ENCODE measurements around the gene ST8SIA2. TPM values are rescaled to one million over a fixed set of nuclear protein-coding genes. Genes with fewer than 3 reads are reported as not detected.

Gene ST8SIA2
- polyA plus RNA-seq, 3 donors = not detected

- no CpG with 5 or more reads among the region's 7 CpGs for WGBS (ENCODE audit: insufficient coverage)
Measured at GRCh38 chr15:92417716-92418115, 24.0 kb downstream of the ST8SIA2 start.

DNA sequence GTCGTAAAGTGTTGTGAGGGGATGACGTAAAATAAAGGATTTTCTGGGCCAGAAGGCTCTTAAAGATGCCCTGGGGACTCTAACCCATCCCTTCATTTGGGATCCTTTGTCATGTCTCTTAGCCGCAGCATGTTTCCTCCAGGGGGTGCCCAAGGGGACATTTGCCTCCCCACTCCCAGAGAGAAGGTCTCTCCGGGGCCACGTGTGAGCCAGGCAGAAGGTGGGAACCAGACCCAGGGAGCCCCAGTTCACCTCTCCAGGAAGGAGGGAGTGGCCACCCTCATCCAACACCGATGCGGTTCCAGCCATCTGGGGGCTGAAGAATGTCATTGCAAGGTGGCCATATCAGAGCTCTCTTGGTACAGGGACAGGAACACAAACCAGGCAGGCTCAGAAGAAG lies 25.2 kb downstream of the ST8SIA2 start:
- H3K4me1 ChIP-seq (ENCODE audit: control insufficient read depth in 1 of 2, insufficient read depth in 2 of 2, low read length in 2 of 2) = no peaks in the 10 kb centered on the region
- TF ChIP-seq CTCF (IDR thresholded peaks at IDR 0.05) = no peak
- H3K36me3 ChIP-seq (replicated peaks in 1 of 2; ENCODE audit: control insufficient read depth in 1 of 2, insufficient read depth in 2 of 2, low read length in 2 of 2) = no peaks in the 10 kb centered on the region
- H3K4me3 ChIP-seq (replicated peaks in 1 of 3; ENCODE audit: low read depth in 2 of 3, low read length in 3 of 3) = no peak overlapping the region
- Mint-ChIP-seq H3K27me3 (ENCODE audit: low read depth in 3 of 3) (peaks cover 3 to 14% (median 10%) of the 10 kb centered on the region in 3 donors), H3K9me3 (peaks cover 0 to 2% (median 0%) of the 10 kb centered on the region in 7 donors), H3K4me3 (no peak overlapping the region), H3K27ac (no peak overlapping the region), H3K36me3 (no peaks in the 10 kb centered on the region), H3K4me1 (no peaks in the 10 kb centered on the region)
- intact Hi-C loops (cut with micrococcal nuclease) = no loop called here
- H3K4me2 ChIP-seq (replicated peaks; ENCODE audit: extremely low read depth, low read length, poor library complexity, severe bottlenecking) = no peak overlapping the region
- H3K9me3 ChIP-seq (replicated peaks in 1 of 2; ENCODE audit: control insufficient read depth in 1 of 2, insufficient read depth in 1 of 2, low read length in 2 of 2) = no peaks in the 10 kb centered on the region
- H3K79me2 ChIP-seq (ENCODE audit: insufficient read depth, low read length) = no peaks in the 10 kb centered on the region
- no peak overlapping the region for H3K27ac ChIP-seq (ENCODE audit: low read depth in 1 of 2, low read length in 2 of 2)
- H4K20me1 ChIP-seq (ENCODE audit: insufficient read depth, low read length) = no peaks in the 10 kb centered on the region
- no peak for DNase-seq
- WGBS (ENCODE audit: insufficient coverage) = 84% methylated on average over 5 of the region's 7 CpGs
- H3K27me3 ChIP-seq (ENCODE audit: control insufficient read depth in 2 of 2, insufficient read depth in 2 of 2, low read length in 2 of 2) = no peaks in the 10 kb centered on the region
- H2AFZ ChIP-seq (ENCODE audit: insufficient read depth, low read depth, low read length, poor library complexity, severe bottlenecking) = no peak overlapping the region
- H3K9ac ChIP-seq (ENCODE audit: insufficient read depth, low read length, poor library complexity, severe bottlenecking) = no peak overlapping the region

More at GRCh38 chr15:92417716-92418115, 24.0 kb downstream of the ST8SIA2 start:
- Histone ChIP-seq H3K4me3 (replicated peaks in 1 of 3; ENCODE audit: low read depth in 2 of 3, low read length in 3 of 3) (no peak overlapping the region), H3K79me2 (ENCODE audit: insufficient read depth, low read length) (no peaks in the 10 kb centered on the region), H3K4me1 (ENCODE audit: control insufficient read depth in 1 of 2, insufficient read depth in 2 of 2, low read length in 2 of 2) (no peaks in the 10 kb centered on the region), H3K36me3 (replicated peaks in 1 of 2; ENCODE audit: control insufficient read depth in 1 of 2, insufficient read depth in 2 of 2, low read length in 2 of 2) (no peaks in the 10 kb centered on the region), H3K27ac (ENCODE audit: low read depth in 1 of 2, low read length in 2 of 2) (no peak overlapping the region), H4K20me1 (ENCODE audit: insufficient read depth, low read length) (no peaks in the 10 kb centered on the region), H3K9me3 (replicated peaks in 1 of 2; ENCODE audit: control insufficient read depth in 1 of 2, insufficient read depth in 1 of 2, low read length in 2 of 2) (no peaks in the 10 kb centered on the region), H3K9ac (ENCODE audit: insufficient read depth, low read length, poor library complexity, severe bottlenecking) (no peak overlapping the region), H2AFZ (ENCODE audit: insufficient read depth, low read depth, low read length, poor library complexity, severe bottlenecking) (no peak overlapping the region), H3K27me3 (ENCODE audit: control insufficient read depth in 2 of 2, insufficient read depth in 2 of 2, low read length in 2 of 2) (no peaks in the 10 kb centered on the region), H3K4me2 (replicated peaks; ENCODE audit: extremely low read depth, low read length, poor library complexity, severe bottlenecking) (no peak overlapping the region)
- intact Hi-C loops (cut with micrococcal nuclease) = no loop called here
- Mint-ChIP-seq H3K4me1 (no peaks in the 10 kb centered on the region), H3K9me3 (peaks cover 0 to 2% (median 0%) of the 10 kb centered on the region in 7 donors), H3K27ac (no peak overlapping the region), H3K36me3 (no peaks in the 10 kb centered on the region), H3K4me3 (no peak overlapping the region), H3K27me3 (ENCODE audit: low read depth in 3 of 3) (peaks cover 2 to 11% (median 9%) of the 10 kb centered on the region in 3 donors)
- TF ChIP-seq CTCF (IDR thresholded peaks at IDR 0.05) = no peak
- DNase-seq = no peak

Measured in CD14-positive monocyte (primary cell).